Measurements from ENCODE around the gene ZSCAN5C.
"Not testable (repeated sequence)": the region's sequence is repeated elsewhere in the genome, so short reads cannot be mapped to it uniquely, and the experiment has no call there.

The ZSCAN5C gene

GRCh38 chr19:56170261-56170660, 31.8 kb upstream of the ZSCAN5C start:
- Histone ChIP-seq H2AFZ (ENCODE audit: low read length) (no peak overlapping the region), H2BK12ac (ENCODE audit: low read length) (no peak overlapping the region), H2AK5ac (ENCODE audit: low read depth, low read length) (no peak overlapping the region), H2BK5ac (ENCODE audit: low read length) (no peak overlapping the region), H2BK15ac (ENCODE audit: low read length) (no peak overlapping the region), H3K9ac (ENCODE audit: low read depth, low read length, poor library complexity) (no peak overlapping the region), H3K4me2 (ENCODE audit: insufficient read depth, low read length, poor library complexity, severe bottlenecking) (no peak overlapping the region), H3K27ac (replicated peaks; ENCODE audit: low read length) (no peak overlapping the region), H4K91ac (ENCODE audit: low read depth, low read length, poor library complexity) (no peak overlapping the region), H3K23ac (ENCODE audit: low read depth, low read length, poor library complexity) (no peak overlapping the region), H3K36me3 (replicated peaks in 1 of 2; ENCODE audit: control insufficient read depth in 2 of 2, insufficient read depth in 2 of 2, low read length in 2 of 2) (no peaks in the 10 kb centered on the region), H3K4me1 (ENCODE audit: control insufficient read depth in 2 of 2, insufficient read depth in 1 of 2, low read depth in 1 of 2, low read length in 2 of 2) (peaks cover under 1 to 11% of the 10 kb centered on the region in 2 donors), H4K8ac (ENCODE audit: low read depth, low read length) (no peak overlapping the region), H2BK120ac (ENCODE audit: low read depth, low read length) (no peak overlapping the region), H3K18ac (ENCODE audit: low read length) (no peak overlapping the region), H3K4me3 (ENCODE audit: low read length in 2 of 2) (no peak overlapping the region), H3K9me3 (replicated peaks in 1 of 2; ENCODE audit: control insufficient read depth in 2 of 2, insufficient read depth in 1 of 2, low read depth in 1 of 2, low read length in 2 of 2) (no peaks in the 10 kb centered on the region), H3K27me3 (ENCODE audit: control insufficient read depth in 3 of 3, insufficient read depth in 3 of 3, low read depth in 1 of 3, low read length in 3 of 3) (no peaks in the 10 kb centered on the region), H3K14ac (ENCODE audit: low read length) (peak overlapping the region; percentile 31), H3K79me1 (ENCODE audit: low read depth, low read length) (no peaks in the 10 kb centered on the region), H3K4ac (ENCODE audit: low read length) (no peak overlapping the region)
- no CpG with 5 or more reads among the region's 14 CpGs for WGBS, 2 donors (ENCODE audit: extremely low coverage in 2 of 2, insufficient read length in 2 of 2, insufficient replicate concordance in 1 of 2)
- DNase-seq (ENCODE audit: low spot score): no peak

- Histone ChIP-seq H3K27me3 (ENCODE audit: control insufficient read depth in 3 of 3, insufficient read depth in 3 of 3, low read depth in 1 of 3, low read length in 3 of 3) (peaks cover 0 to 5% (median 0%) of the 10 kb centered on the region in 3 experiments), H3K4me2 (ENCODE audit: insufficient read depth, low read length, poor library complexity, severe bottlenecking) (no peak overlapping the region), H4K8ac (ENCODE audit: low read depth, low read length) (no peak overlapping the region), H3K36me3 (replicated peaks in 1 of 2; ENCODE audit: control insufficient read depth in 2 of 2, insufficient read depth in 2 of 2, low read length in 2 of 2) (no peaks in the 10 kb centered on the region), H3K14ac (ENCODE audit: low read length) (no peak overlapping the region), H3K4me3 (ENCODE audit: low read length in 2 of 2) (no peak overlapping the region), H3K9me3 (replicated peaks in 1 of 2; ENCODE audit: control insufficient read depth in 2 of 2, insufficient read depth in 1 of 2, low read depth in 1 of 2, low read length in 2 of 2) (peaks cover 0 to 2% of the 10 kb centered on the region in 2 donors), H3K23ac (ENCODE audit: low read depth, low read length, poor library complexity) (no peak overlapping the region), H3K4ac (ENCODE audit: low read length) (no peak overlapping the region), H2BK12ac (ENCODE audit: low read length) (peak overlapping the region; percentile 1), H3K4me1 (ENCODE audit: control insufficient read depth in 2 of 2, insufficient read depth in 1 of 2, low read depth in 1 of 2, low read length in 2 of 2) (peaks cover 5 to 20% of the 10 kb centered on the region in 2 donors), H3K9ac (ENCODE audit: low read depth, low read length, poor library complexity) (peak overlapping the region; percentile 6), H2BK120ac (ENCODE audit: low read depth, low read length) (no peak overlapping the region), H2AK5ac (ENCODE audit: low read depth, low read length) (no peak overlapping the region), H2AFZ (ENCODE audit: low read length) (peak overlapping the region; percentile 58), H3K27ac (replicated peaks; ENCODE audit: low read length) (peak overlapping the region; percentile 32), H4K91ac (ENCODE audit: low read depth, low read length, poor library complexity) (no peak overlapping the region), H2BK5ac (ENCODE audit: low read length) (no peak overlapping the region), H2BK15ac (ENCODE audit: low read length) (no peak overlapping the region), H3K79me1 (ENCODE audit: low read depth, low read length) (peaks cover 1% of the 10 kb centered on the region), H3K18ac (ENCODE audit: low read length) (peak overlapping the region; percentile 0)
- no CpG with 5 or more reads among the region's 9 CpGs for WGBS, 2 donors (ENCODE audit: extremely low coverage in 2 of 2, insufficient read length in 2 of 2, insufficient replicate concordance in 1 of 2)
- no peak for DNase-seq (ENCODE audit: low spot score)
These were observed 28.0 kb upstream of the ZSCAN5C start for GRCh38 chr19:56174086-56174485.

GRCh38 chr19:56174550-56174949, 27.5 kb upstream of the ZSCAN5C start:
- Histone ChIP-seq H3K79me1 (ENCODE audit: low read depth, low read length) (peaks cover 1% of the 10 kb centered on the region), H4K91ac (ENCODE audit: low read depth, low read length, poor library complexity) (no peak overlapping the region), H4K8ac (ENCODE audit: low read depth, low read length) (no peak overlapping the region), H3K18ac (ENCODE audit: low read length) (peak overlapping the region; percentile 0), H3K14ac (ENCODE audit: low read length) (no peak overlapping the region), H3K4me3 (ENCODE audit: low read length in 2 of 2) (no peak overlapping the region), H3K23ac (ENCODE audit: low read depth, low read length, poor library complexity) (no peak overlapping the region), H3K27me3 (ENCODE audit: control insufficient read depth in 3 of 3, insufficient read depth in 3 of 3, low read depth in 1 of 3, low read length in 3 of 3) (peaks cover 0 to 5% (median 0%) of the 10 kb centered on the region in 3 experiments), H3K4me1 (ENCODE audit: control insufficient read depth in 2 of 2, insufficient read depth in 1 of 2, low read depth in 1 of 2, low read length in 2 of 2) (peaks cover 5 to 20% of the 10 kb centered on the region in 2 donors), H3K4ac (ENCODE audit: low read length) (no peak overlapping the region), H2BK15ac (ENCODE audit: low read length) (no peak overlapping the region), H3K9ac (ENCODE audit: low read depth, low read length, poor library complexity) (no peak overlapping the region), H2AFZ (ENCODE audit: low read length) (peak overlapping the region; percentile 58), H2BK12ac (ENCODE audit: low read length) (peak overlapping the region; percentile 1), H3K9me3 (replicated peaks in 1 of 2; ENCODE audit: control insufficient read depth in 2 of 2, insufficient read depth in 1 of 2, low read depth in 1 of 2, low read length in 2 of 2) (peaks cover 0 to 2% of the 10 kb centered on the region in 2 donors), H2BK120ac (ENCODE audit: low read depth, low read length) (peak overlapping the region; percentile 100), H3K27ac (replicated peaks; ENCODE audit: low read length) (peak overlapping the region; percentile 32), H3K4me2 (ENCODE audit: insufficient read depth, low read length, poor library complexity, severe bottlenecking) (no peak overlapping the region), H2BK5ac (ENCODE audit: low read length) (peak overlapping the region; percentile 9), H2AK5ac (ENCODE audit: low read depth, low read length) (peak overlapping the region; percentile 80), H3K36me3 (replicated peaks in 1 of 2; ENCODE audit: control insufficient read depth in 2 of 2, insufficient read depth in 2 of 2, low read length in 2 of 2) (no peaks in the 10 kb centered on the region)
- DNase-seq (ENCODE audit: low spot score): no peak
- no CpG with 5 or more reads among the region's 11 CpGs for WGBS, 2 donors (ENCODE audit: extremely low coverage in 2 of 2, insufficient read length in 2 of 2, insufficient replicate concordance in 1 of 2)

GRCh38 chr19:56175861-56176307, 26.2 kb upstream of the ZSCAN5C start, which contains the start of gene GALP:
TSS of gene GALP (plus strand) at chr19:56176008. CDS start at chr19:56177109, 1,101 bp downstream.
- H3K9ac ChIP-seq (ENCODE audit: low read depth, low read length, poor library complexity): peak within 1 kb of the TSS; percentile 70
- not testable (repeated sequence) for H3K36me3 ChIP-seq (replicated peaks in 1 of 2; ENCODE audit: control insufficient read depth in 2 of 2, insufficient read depth in 2 of 2, low read length in 2 of 2); H3K27me3 ChIP-seq (ENCODE audit: control insufficient read depth in 3 of 3, insufficient read depth in 3 of 3, low read depth in 1 of 3, low read length in 3 of 3); H3K79me1 ChIP-seq (ENCODE audit: low read depth, low read length); H3K9me3 ChIP-seq (replicated peaks in 1 of 2; ENCODE audit: control insufficient read depth in 2 of 2, insufficient read depth in 1 of 2, low read depth in 1 of 2, low read length in 2 of 2)
- peak within 1 kb of the TSS; percentile 73 for H3K23ac ChIP-seq (ENCODE audit: low read depth, low read length, poor library complexity)
- H4K8ac ChIP-seq (ENCODE audit: low read depth, low read length): peak within 1 kb of the TSS; percentile 43
- peak within 1 kb of the TSS; percentile 68 for H2AFZ ChIP-seq (ENCODE audit: low read length)
- peak within 1 kb of the TSS; percentile 96 for H2BK5ac ChIP-seq (ENCODE audit: low read length)
- peak within 1 kb of the TSS; percentile 97 for H3K18ac ChIP-seq (ENCODE audit: low read length)
- peak within 1 kb of the TSS; percentile 97 for H4K91ac ChIP-seq (ENCODE audit: low read depth, low read length, poor library complexity)
- H2BK12ac ChIP-seq (ENCODE audit: low read length): peak within 1 kb of the TSS; percentile 99
- H2AK5ac ChIP-seq (ENCODE audit: low read depth, low read length): peak within 1 kb of the TSS; percentile 97
- H3K4me3 ChIP-seq (ENCODE audit: low read length in 2 of 2): peak within 1 kb of the TSS in 1 of 2 donors; percentile 23
- WGBS, 2 donors (ENCODE audit: extremely low coverage in 2 of 2, insufficient read length in 2 of 2, insufficient replicate concordance in 1 of 2): no CpG with 5 or more reads among the region's 15 CpGs
- H2BK15ac ChIP-seq (ENCODE audit: low read length): peak within 1 kb of the TSS; percentile 89
- H3K4me2 ChIP-seq (ENCODE audit: insufficient read depth, low read length, poor library complexity, severe bottlenecking): peak within 1 kb of the TSS; percentile 25
- peak within 1 kb of the TSS; percentile 89 for H3K14ac ChIP-seq (ENCODE audit: low read length)
- peak within 1 kb of the TSS; percentile 89 for H3K27ac ChIP-seq (replicated peaks; ENCODE audit: low read length)
- H2BK120ac ChIP-seq (ENCODE audit: low read depth, low read length): peak within 1 kb of the TSS; percentile 100
- peak; percentile 58 for DNase-seq (ENCODE audit: low spot score)
- peaks cover 5 to 20% of the 10 kb centered on the region in 2 donors for H3K4me1 ChIP-seq (ENCODE audit: control insufficient read depth in 2 of 2, insufficient read depth in 1 of 2, low read depth in 1 of 2, low read length in 2 of 2)
- H3K4ac ChIP-seq (ENCODE audit: low read length): peak within 1 kb of the TSS; percentile 93

Measured in neuronal stem cell (in vitro differentiated cells).